GM23248 (cell line): ENCODE data around the gene RABL2A.
"Not testable (repeated sequence)": the region's sequence is repeated elsewhere in the genome, so short reads cannot be mapped to it uniquely, and the experiment has no call there.

Experiments
- EZH2 ChIP-seq: fragments of 200-600 bp; sonication (generic); IDR thresholded peaks from 2 replicates; pipeline ENCODE4 v1.6.1; 2018; ENCODE audit warnings: antibody characterized with exemption, mild to moderate bottlenecking; ENCODE audit not compliant: insufficient read depth, poor library complexity, severe bottlenecking
- EZH2phosphoT487 ChIP-seq: fragments of 200-600 bp; sonication (generic); IDR thresholded peaks from 2 replicates; pipeline ENCODE4 v1.6.1; 2018; ENCODE audit warnings: antibody characterized with exemption, moderate library complexity, mild to moderate bottlenecking, low read depth; ENCODE audit not compliant: insufficient read depth

DNA sequence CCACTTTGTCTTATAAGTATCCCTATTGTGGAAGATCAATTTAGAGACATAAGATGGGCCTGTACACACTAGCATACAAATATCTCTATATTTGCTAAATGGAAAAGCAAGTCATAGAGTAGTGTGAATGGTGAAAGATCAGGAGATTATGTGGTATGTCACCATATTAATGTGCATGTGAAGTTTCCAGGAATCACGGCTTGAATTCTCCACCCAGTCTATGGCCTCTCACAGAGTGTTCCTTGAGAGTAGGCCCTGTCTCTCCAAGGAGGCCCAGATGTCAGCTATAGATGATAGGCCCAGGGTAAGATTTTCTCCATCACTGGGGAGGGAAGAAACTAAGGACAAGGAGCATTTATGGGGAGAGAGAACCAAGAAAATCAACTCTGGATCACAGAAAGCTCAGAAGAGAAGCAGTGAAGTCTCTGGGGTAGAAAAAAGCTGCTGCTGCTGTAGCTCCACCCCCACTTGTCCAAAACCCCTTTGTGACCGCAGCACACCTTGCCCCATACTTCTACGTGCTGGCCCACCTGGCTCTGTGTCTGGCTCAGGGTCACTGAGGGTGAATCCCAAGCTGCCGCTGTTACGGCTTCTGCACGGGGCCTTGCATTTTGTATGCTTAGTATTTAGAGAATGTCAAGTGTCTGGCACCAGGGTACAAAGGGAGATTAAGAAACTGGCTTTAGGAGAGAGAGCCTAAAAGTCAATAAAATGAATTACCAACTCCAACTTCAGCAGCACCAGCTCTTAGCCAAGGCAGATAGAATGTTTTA lies 37.9 kb downstream of the RABL2A start:
- TF ChIP-seq EZH2phosphoT487, EZH2: not testable (repeated sequence)
